B cell (primary cell): ENCODE results near the gene IRF2BPL. TPM values are rescaled to one million over a fixed set of nuclear protein-coding genes. Genes with fewer than 3 reads are reported as not detected.

ENCODE experiments used
- ATAC-seq: fragments of 200-7000 bp; cut with Tn5 transposase; one replicate; pipeline ENCODE4 v1.10.0; 2021; ENCODE audit warnings: low read depth, mild to moderate bottlenecking, moderate number of reproducible peaks, moderate library complexity
- CTCF ChIA-PET: fragments of 350-600 bp; sonication (Branson Sonifier 250); formaldehyde crosslinking; loops from one replicate; lab custom pipeline; 2021; ENCODE audit warnings: antibody characterized with exemption, inconsistent platforms; lab: Charles Lee
- POLR2A ChIA-PET: fragments of 350-600 bp; sonication (Branson Sonifier 250); formaldehyde crosslinking; loops from one replicate; lab custom pipeline; 2021; ENCODE audit warnings: antibody characterized with exemption; lab: Charles Lee
- DNase-seq: peaks from one replicate; pipeline ENCODE4 v3.0.0; 2013
- H2AFZ ChIP-seq: 2 replicates; pipeline ENCODE4 v1.6.1; 2012; ENCODE audit warnings: mild to moderate bottlenecking, low read depth, low read length; ENCODE audit not compliant: insufficient read depth, poor library complexity, severe bottlenecking
- H3K27ac ChIP-seq, 2 donors: 1 replicate in 1 of 2; 2 replicates in 1 of 2; pipeline ENCODE4 v1.5.1; 2012 to 2013; ENCODE audit warnings: low read length in 2 of 2, mild to moderate bottlenecking in 2 of 2, moderate library complexity in 1 of 2
- H3K27me3 ChIP-seq, 4 experiments: fragments of 200-600 bp in 1 of 4; sonication (generic) in 1 of 4; replicated peaks in 1 of 4; 1 replicate in 2 of 4; 2 replicates in 2 of 4; pipeline versions ENCODE4 v1.6.1 to v1.7.0; 2013 to 2016; ENCODE audit warnings: low read length in 3 of 4, mild to moderate bottlenecking in 2 of 4, mixed read lengths in 1 of 4, moderate library complexity in 1 of 4; ENCODE audit not compliant: insufficient read depth in 4 of 4, control insufficient read depth in 3 of 4; ENCODE audit errors: control extremely low read depth in 1 of 4
- H3K36me3 ChIP-seq, 2 experiments: replicated peaks in 1 of 2; 1 replicate in 1 of 2; 2 replicates in 1 of 2; pipeline versions ENCODE4 v1.6.1 to v1.7.1; 2013; ENCODE audit warnings: low read length in 1 of 2; ENCODE audit not compliant: insufficient read depth in 2 of 2, control insufficient read depth in 1 of 2; ENCODE audit errors: control extremely low read depth in 1 of 2, extremely low read depth in 1 of 2
- H3K4me1 ChIP-seq, 2 donors: fragments of 200-600 bp in 1 of 2; sonication (generic) in 1 of 2; 1 replicate in 1 of 2; 2 replicates in 1 of 2; pipeline versions ENCODE4 v1.5.1 to v1.6.1; 2013 to 2017; ENCODE audit warnings: low read length in 2 of 2; ENCODE audit not compliant: control insufficient read depth in 2 of 2, insufficient read depth in 2 of 2
- H3K4me2 ChIP-seq: replicated peaks from 2 replicates; pipeline ENCODE3; 2012; ENCODE audit warnings: mild to moderate bottlenecking, low read depth, low read length; ENCODE audit not compliant: poor library complexity, severe bottlenecking
- H3K4me3 ChIP-seq, 5 experiments: fragments of 200-600 bp in 1 of 5; sonication (generic) in 1 of 5; 1 replicate in 3 of 5; 2 replicates in 2 of 5; pipeline versions ENCODE4 v1.5.1 to v1.7.0; 2011 to 2016; ENCODE audit warnings: low read length in 4 of 5, mild to moderate bottlenecking in 4 of 5, low read depth in 2 of 5, control low read depth in 1 of 5, moderate library complexity in 1 of 5; ENCODE audit not compliant: insufficient read depth in 1 of 5; ENCODE audit errors: control extremely low read depth in 1 of 5, extremely low read depth in 1 of 5
- H3K79me2 ChIP-seq: fragments of 200-600 bp; sonication (generic); one replicate; pipeline ENCODE4 v1.6.0; 2016; ENCODE audit warnings: low read length; ENCODE audit not compliant: control insufficient read depth, insufficient read depth
- H3K9ac ChIP-seq: fragments of 200-600 bp; sonication (generic); 2 replicates; pipeline ENCODE4 v1.6.1; 2017; ENCODE audit warnings: mild to moderate bottlenecking, low read length, moderate library complexity
- H3K9me3 ChIP-seq, 3 donors: one replicate each; pipeline versions ENCODE4 v1.6.1 to v1.7.1; 2013; ENCODE audit warnings: low read length in 2 of 3; ENCODE audit not compliant: control insufficient read depth in 2 of 3, insufficient read depth in 1 of 3; ENCODE audit errors: control extremely low read depth in 1 of 3
- H4K20me1 ChIP-seq: 2 replicates; pipeline ENCODE4 v1.6.0; 2012; ENCODE audit warnings: mild to moderate bottlenecking, low read length; ENCODE audit not compliant: insufficient read depth, control insufficient read depth, poor library complexity, severe bottlenecking
- H3K27ac Mint-ChIP-seq: one replicate; pipeline ENCODE4 v1.8.0; 2021; ENCODE audit warnings: mixed read lengths
- H3K27me3 Mint-ChIP-seq: one replicate; pipeline ENCODE4 v1.8.0; 2021; ENCODE audit warnings: mixed read lengths
- H3K4me1 Mint-ChIP-seq: one replicate; pipeline ENCODE4 v1.8.0; 2021; ENCODE audit warnings: mixed read lengths
- H3K4me3 Mint-ChIP-seq: one replicate; pipeline ENCODE4 v1.8.0; 2021; ENCODE audit warnings: mixed read lengths
- H3K9me3 Mint-ChIP-seq: one replicate; pipeline ENCODE4 v1.8.0; 2022; ENCODE audit warnings: mixed read lengths; ENCODE audit not compliant: insufficient read depth
- EZH2 ChIP-seq: IDR thresholded peaks from 2 replicates; pipeline ENCODE4 v1.6.1; 2012; ENCODE audit warnings: borderline replicate concordance, low read depth, mild to moderate bottlenecking, moderate library complexity, low read length; ENCODE audit not compliant: insufficient read depth, poor library complexity, severe bottlenecking
- WGBS: methylation state at CpG from one replicate; pipeline ENCODE4 v1.1.5; 2013; ENCODE audit warnings: missing lambda C conversion rate; ENCODE audit not compliant: insufficient coverage; 5-methylcytosine and 5-hydroxymethylcytosine counted together
- intact Hi-C: fragments of 100-400 bp; cut with micrococcal nuclease; formaldehyde crosslinking; loops from one replicate; pipeline ENCODE4 v1.10.0; 2022
- polyA plus RNA-seq: library from polyadenylated mRNA; depleted of rRNA; stranded (reverse); fragments of >200 nt; gene quantifications from 2 replicates; pipeline ENCODE4 v1.2.3, GENCODE V29; 2012
- total RNA-seq, 2 donors: library from RNA; stranded (reverse); fragments of 120-200 nt in 1 of 2; gene quantifications; 1 replicate in 1 of 2; 2 replicates in 1 of 2; pipeline versions ENCODE4 v1.2.3 to v1.2.4, GENCODE V29; 2013 to 2022
- TF ChIP-seq, protein P1 (sequence below): fragments of 200-600 bp; IDR thresholded peaks from one replicate; pipeline ENCODE4 v1.8.0; 2022; ENCODE audit warnings: antibody characterized with exemption, mild to moderate bottlenecking

The IRF2BPL gene
- total and polyA plus RNA-seq, 2 donors (not counting 1 experiment from before 2014, with no cell fraction given): 27.9 to 34.0 TPM

DNA sequence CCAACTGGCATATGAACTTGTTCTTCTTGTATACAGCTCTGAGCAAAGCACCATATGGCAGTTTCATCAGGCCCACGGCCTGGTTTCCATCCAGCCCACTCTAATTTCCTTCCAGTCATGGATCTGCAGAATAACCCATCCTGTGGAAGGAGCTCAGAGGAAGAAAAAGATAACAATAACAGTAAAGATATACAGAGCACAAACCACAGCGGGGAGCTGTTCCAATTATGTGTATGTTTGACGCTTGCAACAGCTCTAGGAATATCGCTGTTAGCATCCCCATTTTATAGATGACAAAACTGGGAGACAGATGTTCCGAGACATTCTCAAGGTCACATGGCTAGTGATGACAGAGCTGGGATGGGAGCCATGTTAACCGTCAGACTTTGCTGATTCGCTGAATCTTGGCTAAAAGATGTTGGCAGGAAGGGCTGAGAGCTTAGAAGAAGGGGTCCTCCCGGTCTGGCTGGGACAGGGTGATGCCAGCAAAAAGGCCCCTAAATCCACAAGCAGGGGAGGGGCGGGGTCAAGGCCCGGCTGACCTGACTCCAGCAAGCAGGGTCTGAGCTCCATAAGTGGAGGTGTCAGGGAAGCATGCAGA lies 35.2 kb upstream of the IRF2BPL start:
- Mint-ChIP-seq H3K27me3 (no peaks in the 10 kb centered on the region), H3K4me1 (peaks cover 24% of the 10 kb centered on the region), H3K4me3 (no peak overlapping the region), H3K9me3 (no peaks in the 10 kb centered on the region), H3K27ac (no peak overlapping the region)
- Histone ChIP-seq H3K9ac (no peak overlapping the region), H3K36me3 (no peaks in the 10 kb centered on the region), H4K20me1 (no peaks in the 10 kb centered on the region), H3K4me2 (no peak overlapping the region), H2AFZ (no peak overlapping the region), H3K27me3 (peaks cover 0 to 6% (median 0%) of the 10 kb centered on the region in 4 experiments), H3K79me2 (no peaks in the 10 kb centered on the region), H3K27ac (no peak overlapping the region), H3K4me3 (no peak overlapping the region), H3K4me1 (peaks cover 25 to 32% of the 10 kb centered on the region in 2 donors), H3K9me3 (no peaks in the 10 kb centered on the region)
- CTCF ChIA-PET: interaction anchor here (0.8 to 17.0 kb wide), 8 partner anchors 7 to 191 kb away, joined by 3 to 489 read pairs (median 8); no protein-coding TSS in a partner anchor
- ATAC-seq: no peak
- POLR2A ChIA-PET: no interaction called here
- TF ChIP-seq EZH2: no peak
- TF ChIP-seq, protein P1, sequence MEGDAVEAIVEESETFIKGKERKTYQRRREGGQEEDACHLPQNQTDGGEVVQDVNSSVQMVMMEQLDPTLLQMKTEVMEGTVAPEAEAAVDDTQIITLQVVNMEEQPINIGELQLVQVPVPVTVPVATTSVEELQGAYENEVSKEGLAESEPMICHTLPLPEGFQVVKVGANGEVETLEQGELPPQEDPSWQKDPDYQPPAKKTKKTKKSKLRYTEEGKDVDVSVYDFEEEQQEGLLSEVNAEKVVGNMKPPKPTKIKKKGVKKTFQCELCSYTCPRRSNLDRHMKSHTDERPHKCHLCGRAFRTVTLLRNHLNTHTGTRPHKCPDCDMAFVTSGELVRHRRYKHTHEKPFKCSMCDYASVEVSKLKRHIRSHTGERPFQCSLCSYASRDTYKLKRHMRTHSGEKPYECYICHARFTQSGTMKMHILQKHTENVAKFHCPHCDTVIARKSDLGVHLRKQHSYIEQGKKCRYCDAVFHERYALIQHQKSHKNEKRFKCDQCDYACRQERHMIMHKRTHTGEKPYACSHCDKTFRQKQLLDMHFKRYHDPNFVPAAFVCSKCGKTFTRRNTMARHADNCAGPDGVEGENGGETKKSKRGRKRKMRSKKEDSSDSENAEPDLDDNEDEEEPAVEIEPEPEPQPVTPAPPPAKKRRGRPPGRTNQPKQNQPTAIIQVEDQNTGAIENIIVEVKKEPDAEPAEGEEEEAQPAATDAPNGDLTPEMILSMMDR: no peak
- intact Hi-C loops: no loop called here
- DNase-seq: no peak
- WGBS: 78% methylated on average over 9 of the region's 10 CpGs

DNA sequence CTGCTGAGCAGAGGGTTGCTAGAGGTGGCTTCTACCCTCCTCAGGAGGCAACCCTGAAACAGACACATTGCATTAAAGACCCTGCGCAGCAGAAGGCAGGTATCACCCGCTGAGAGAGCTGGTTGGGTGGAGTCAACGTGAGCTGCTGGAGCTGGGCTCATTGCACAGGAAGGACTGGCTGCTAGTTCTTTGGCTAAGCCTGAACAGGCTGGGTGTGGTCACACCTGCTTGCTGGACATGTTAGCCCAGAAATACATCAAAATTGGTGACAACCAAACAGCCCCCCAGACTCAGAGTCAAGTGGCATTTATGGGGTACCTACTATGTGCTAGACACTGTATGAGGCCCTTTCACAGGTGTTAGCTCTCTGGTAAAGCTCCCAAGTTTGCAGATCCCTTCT lies 33.8 kb upstream of the IRF2BPL start:
- H3K4me1 Mint-ChIP-seq: peaks cover 21% of the 10 kb centered on the region
- Histone ChIP-seq H3K9me3 (no peaks in the 10 kb centered on the region), H4K20me1 (no peaks in the 10 kb centered on the region), H3K36me3 (no peaks in the 10 kb centered on the region), H3K79me2 (no peaks in the 10 kb centered on the region), H3K27ac (no peak overlapping the region), H3K4me1 (peaks cover 19 to 25% of the 10 kb centered on the region in 2 donors), H3K4me2 (no peak overlapping the region), H3K27me3 (no peaks in the 10 kb centered on the region), H2AFZ (no peak overlapping the region), H3K4me3 (no peak overlapping the region), H3K9ac (no peak overlapping the region)
- 93% methylated on average over 3 of the region's 3 CpGs for WGBS
- ChIA-PET POLR2A (no interaction called here), CTCF (interaction anchor here (0.7 to 17.0 kb wide), 6 partner anchors 9 to 189 kb away, joined by 3 to 489 read pairs (median 14); no protein-coding TSS in a partner anchor)
- no peak overlapping the region for H3K27ac Mint-ChIP-seq
- H3K27me3 Mint-ChIP-seq: no peaks in the 10 kb centered on the region
- H3K9me3 Mint-ChIP-seq: no peaks in the 10 kb centered on the region
- no peak for TF ChIP-seq EZH2
- TF ChIP-seq, protein P1: no peak
- H3K4me3 Mint-ChIP-seq: no peak overlapping the region
- no peak for DNase-seq
- no peak for ATAC-seq
- intact Hi-C loops: no loop called here
